GM21737 (cell line): Measurements from ENCODE around the gene LMTK2.

ENCODE experiments used
- ATAC-seq: cut with Tn5 transposase; IDR thresholded peaks from one replicate; pipeline ENCODE4 v1.9.1; 2021; ENCODE audit warnings: mild to moderate bottlenecking, moderate library complexity; ENCODE audit not compliant: unreplicated experiment

LMTK2 gene

GRCh38 chr7:98200364-98200763 lies 93.7 kb downstream of the LMTK2 start:
- peak; percentile 36 for ATAC-seq

- ATAC-seq: peak; percentile 92
Observed at GRCh38 chr7:98202367-98203195, 95.9 kb downstream of the LMTK2 start.

DNA sequence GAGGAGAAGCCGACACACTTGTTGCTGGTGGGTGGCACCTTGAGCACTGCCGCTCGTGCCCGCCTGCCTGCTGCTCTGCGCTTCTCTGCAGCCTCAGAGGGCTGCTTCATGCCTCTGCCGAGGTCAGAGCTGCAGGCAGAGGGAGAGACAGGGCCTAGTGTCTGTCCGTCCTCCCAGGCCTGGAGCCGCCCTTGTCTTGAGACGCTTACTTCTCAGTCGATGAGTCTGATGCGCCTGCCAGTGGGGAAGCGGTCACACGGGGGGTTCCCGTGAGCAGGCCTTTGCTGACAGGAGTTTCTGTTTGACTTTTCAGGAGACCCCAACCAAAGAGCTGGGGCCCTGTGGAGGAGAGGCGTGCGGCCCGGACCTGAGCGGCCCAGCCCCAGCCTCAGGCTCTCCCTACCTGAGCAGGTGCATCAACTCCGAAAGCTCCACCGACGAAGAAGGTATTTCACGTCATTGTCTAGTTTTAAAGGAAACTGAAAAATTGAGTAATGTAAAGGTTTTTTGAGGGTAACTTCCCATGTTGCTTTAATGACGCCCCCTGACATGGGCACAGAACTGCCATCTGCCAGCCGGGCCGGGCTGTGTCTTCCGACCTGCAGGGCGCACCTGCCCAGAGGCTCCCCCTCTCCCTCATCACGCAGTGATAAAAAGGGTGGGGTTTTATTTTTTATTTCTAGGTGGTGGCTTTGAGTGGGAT lies 96.8 kb downstream of the LMTK2 start:
- ATAC-seq: peak; percentile 23

DNA sequence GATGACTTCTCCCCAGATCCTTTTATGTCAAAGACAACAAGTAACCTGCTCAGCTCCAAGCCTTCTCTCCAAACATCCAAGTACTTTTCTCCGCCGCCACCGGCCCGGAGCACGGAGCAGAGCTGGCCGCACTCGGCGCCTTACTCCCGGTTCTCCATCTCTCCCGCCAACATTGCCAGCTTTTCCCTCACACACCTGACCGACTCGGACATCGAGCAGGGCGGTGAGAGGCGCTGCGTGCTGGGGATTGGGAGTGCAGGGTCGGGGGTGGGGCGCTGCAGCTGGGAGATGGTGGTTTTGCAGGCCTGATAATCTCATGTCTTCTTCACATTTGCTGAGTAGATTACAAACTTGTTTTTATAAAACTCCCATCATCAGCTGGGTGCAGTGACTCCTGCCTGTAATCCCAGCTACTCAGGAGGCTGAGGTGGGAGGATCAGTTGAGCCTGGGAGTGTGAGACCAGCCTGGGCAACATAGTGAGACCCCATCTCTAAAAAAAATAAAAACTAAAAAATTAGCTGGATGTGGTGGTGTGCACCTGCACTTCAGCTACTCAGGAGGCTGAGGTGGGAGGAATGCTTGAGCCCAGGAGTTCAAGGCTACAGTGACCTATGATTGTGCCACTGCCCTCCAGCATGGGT lies 97.4 kb downstream of the LMTK2 start:
- no peak for ATAC-seq

DNA sequence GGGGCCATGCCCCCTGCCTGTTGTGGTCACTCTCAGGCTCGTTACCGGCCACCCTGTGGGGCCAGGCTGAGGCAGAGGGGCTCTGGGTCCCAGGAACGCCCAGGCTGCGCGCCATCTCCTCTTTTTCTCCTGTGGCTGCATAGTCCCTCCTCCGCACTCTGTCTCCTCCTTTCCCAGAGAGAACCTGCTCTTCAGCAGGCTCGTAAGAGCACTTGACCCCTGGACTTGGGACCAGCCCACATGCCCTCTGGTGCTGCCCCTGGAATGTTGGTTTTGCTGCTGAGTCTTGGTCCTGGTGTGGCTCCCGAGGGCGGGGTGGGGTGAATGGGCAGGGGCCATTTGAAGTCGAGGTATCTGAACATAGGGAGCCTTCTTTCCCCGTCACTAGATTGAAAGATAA lies 98.0 kb downstream of the LMTK2 start:
- ATAC-seq: no peak

GRCh38 chr7:98205162-98205845 lies 98.6 kb downstream of the LMTK2 start:
- ATAC-seq: no peak

DNA sequence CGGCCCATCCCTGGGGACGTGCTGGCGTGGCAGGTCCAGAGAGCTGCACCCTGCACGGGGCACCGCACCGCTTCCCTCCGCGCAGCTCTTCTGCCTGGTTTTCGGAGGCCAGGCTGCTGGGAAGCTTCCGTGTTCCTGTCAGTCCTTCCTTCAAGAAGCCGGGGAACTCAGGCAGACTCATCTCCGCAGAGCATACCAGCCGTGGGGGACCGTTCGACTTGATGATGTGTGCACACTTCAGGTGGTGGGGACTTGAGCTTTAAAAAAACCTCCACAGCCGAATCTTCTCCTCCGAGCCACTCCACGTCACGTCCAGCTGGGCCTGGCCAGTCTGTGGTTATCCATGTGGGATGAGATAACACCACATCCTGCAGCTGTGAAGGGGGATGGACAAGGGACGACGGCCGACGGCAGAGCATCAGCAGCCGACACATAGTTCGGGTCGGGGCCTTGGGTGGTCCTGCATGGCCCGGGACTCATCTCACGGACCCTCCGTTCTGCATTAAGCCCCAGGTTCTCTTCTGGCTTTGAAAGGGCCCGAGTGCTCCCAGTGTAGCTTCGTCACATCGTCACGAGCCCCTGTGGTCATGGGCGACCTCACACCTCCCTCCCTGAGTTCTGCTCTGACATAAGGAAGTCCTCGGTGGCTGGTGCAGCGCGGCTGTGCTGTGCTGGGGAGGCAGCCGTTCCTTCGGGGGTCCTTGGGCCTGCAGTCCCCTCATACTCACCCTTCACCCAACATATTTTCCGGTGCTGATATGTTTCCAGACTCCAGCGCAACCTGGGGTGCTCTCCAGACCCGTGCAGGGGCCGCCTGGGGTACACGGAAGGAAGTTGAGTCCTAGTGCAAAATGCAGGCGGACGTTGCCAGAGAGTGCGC lies 100.0 kb downstream of the LMTK2 start:
- ATAC-seq: no peak

DNA sequence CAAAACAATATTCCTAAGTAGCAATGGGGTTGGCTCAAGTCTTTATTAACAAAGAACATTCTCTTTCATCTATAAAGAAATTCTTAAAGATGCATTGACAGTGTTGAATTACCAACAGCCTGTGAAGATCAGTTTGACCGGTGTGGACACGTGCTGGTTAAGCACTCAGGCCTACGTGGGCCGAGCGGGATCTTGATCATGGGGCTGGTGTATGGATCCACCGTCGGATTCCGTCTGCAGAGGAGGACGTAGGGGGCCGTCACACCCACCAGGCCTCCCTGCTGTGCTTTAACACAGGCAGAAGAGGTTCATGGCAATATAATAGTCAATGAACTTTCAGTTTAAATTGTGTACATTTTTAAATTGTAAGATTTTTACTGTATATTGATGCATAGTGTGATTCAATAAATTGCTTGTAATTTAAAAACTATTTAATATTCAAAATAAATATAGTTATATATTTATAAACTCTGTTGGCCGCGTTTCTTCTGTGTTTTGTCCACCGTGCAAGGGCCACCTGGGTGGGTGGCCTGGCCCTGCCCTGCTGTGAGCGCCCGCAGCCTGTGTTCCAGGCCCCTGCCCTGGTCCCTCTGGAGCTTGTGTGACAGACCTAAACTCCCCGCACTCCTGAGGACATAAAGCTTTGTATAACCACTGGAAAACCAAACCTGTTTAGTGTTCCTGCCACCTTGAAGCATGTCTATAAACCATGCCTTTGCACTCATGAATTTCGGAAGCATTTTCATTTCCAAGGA lies 102.7 kb downstream of the LMTK2 start:
- no peak for ATAC-seq

GRCh38 chr7:98210513-98211220 lies 104.0 kb downstream of the LMTK2 start:
- no peak for ATAC-seq

DNA sequence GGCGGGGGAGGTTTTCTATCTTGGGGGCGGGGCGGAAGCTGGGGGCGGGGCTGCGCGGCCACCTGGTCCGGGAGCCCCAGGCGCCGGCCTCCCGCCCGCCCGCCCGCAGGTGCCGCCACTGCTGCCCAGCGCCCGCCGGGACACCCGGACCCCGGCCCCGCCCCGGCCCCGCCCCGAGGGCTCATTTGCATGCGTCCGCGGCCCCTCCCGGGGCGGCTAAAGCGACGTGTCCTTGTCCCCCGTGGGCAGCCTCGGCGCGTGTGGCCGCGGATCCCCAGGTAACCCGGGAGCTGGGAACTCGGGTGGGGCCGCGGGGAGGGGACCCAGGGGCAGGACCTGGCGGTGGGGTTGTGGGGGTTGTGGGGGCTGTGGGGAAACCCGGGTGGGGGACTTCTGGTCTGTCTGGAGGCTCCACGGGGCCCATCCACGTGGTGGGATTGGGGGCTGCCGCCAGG lies 104.6 kb downstream of the LMTK2 start, which contains the start of gene BHLHA15:
TSS of gene BHLHA15 (plus strand) at position 219 of the 455 bp plus-strand sequence. CDS start 871 bp downstream, outside the sequence.
- ATAC-seq: no peak

GRCh38 chr7:98211676-98212531 lies 105.2 kb downstream of the LMTK2 start:
- ATAC-seq: no peak

- no peak for ATAC-seq
Observed at GRCh38 chr7:98212532-98213041, 105.9 kb downstream of the LMTK2 start.

GRCh38 chr7:98213296-98213887 lies 106.7 kb downstream of the LMTK2 start:
- ATAC-seq: no peak

- ATAC-seq: no peak
Observed at GRCh38 chr7:98213888-98214810, 107.5 kb downstream of the LMTK2 start.

DNA sequence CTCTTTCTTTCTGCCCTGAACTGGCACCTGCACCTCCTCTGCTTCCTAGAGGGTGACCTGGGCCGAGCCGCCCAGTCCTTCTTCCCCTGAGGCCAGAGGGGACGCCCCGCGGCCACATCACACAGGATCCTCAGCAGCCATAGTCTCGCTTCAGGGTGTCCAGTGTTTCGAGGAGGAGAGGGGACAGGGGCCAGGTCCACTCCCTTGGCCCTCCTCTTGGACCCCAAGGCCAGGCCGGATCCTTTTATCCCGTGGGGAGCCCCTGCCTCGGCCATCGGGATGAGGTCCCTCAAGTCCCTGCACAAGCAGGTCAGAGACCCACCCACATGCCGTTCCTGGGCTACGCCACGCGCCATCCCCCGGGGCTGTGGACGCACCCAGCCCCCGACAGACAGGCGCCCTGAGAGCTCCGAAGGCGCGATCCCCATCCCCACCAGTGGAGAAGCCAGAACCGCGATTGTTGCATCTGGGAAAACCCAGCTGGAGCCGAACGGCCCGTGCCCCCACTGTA lies 108.2 kb downstream of the LMTK2 start:
- ATAC-seq: no peak
